ENCODE data around the gene SPACA5. TPM values are rescaled to one million over a fixed set of nuclear protein-coding genes. Genes with fewer than 3 reads are reported as not detected.
A peak's percentile ranks its signal among the peaks of the same experiment; 100 is the strongest.
"Not testable (repeated sequence)": the region's sequence is repeated elsewhere in the genome, so short reads cannot be mapped to it uniquely, and the experiment has no call there.

SPACA5 gene
- total and polyA plus RNA-seq, 8 donors = 0.38 TPM; not detected in 7

DNA sequence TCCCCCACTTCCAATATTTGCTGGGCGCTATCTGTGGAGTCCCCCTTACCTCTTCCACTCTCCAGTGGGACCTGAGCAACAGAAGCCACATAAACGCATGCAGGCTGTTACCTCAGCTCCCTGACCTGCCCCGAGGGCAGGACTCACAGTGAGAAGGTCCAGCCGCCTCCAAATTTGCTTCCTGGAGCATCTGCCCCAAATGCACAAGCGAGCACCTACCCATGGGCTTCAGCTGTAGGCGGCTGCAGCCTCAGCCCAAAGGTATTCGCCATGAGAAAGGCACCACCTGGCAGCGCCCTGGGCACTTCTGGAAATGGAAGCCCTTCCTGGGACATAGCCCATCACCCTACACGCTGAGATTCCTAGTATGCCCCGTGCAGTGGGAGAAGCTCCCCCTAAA lies 23.4 kb downstream of the SPACA5 start:
- Histone ChIP-seq H3K4me1 (peaks cover 0 to 7% (median 3%) of the 10 kb centered on the region in 4 donors), H3K36me3 (no peaks in the 10 kb centered on the region), H3K4me3 (no peak overlapping the region), H3K27me3 (no peaks in the 10 kb centered on the region), H3K9me3 (peaks cover 0 to 3% (median 0%) of the 10 kb centered on the region in 4 donors), H3K27ac (no peak overlapping the region)
- intact Hi-C loops (cut with DNase I; ENCODE audit: low total_unique reads) = no loop called here
- DNase-seq = no peak
- 74 to 91% (median 84%) methylated on average over 7 to 10 of the region's 10 CpGs for WGBS, 5 donors
- TF ChIP-seq POLR2AphosphoS5 (IDR thresholded peaks at IDR 0.05) (no peak), POLR2A (IDR thresholded peaks at IDR 0.05) (no peak), EP300 (IDR thresholded peaks at IDR 0.05) (no peak)
- TF ChIP-seq, protein P1, sequence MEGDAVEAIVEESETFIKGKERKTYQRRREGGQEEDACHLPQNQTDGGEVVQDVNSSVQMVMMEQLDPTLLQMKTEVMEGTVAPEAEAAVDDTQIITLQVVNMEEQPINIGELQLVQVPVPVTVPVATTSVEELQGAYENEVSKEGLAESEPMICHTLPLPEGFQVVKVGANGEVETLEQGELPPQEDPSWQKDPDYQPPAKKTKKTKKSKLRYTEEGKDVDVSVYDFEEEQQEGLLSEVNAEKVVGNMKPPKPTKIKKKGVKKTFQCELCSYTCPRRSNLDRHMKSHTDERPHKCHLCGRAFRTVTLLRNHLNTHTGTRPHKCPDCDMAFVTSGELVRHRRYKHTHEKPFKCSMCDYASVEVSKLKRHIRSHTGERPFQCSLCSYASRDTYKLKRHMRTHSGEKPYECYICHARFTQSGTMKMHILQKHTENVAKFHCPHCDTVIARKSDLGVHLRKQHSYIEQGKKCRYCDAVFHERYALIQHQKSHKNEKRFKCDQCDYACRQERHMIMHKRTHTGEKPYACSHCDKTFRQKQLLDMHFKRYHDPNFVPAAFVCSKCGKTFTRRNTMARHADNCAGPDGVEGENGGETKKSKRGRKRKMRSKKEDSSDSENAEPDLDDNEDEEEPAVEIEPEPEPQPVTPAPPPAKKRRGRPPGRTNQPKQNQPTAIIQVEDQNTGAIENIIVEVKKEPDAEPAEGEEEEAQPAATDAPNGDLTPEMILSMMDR (IDR thresholded peaks at IDR 0.05) = no peak

DNA sequence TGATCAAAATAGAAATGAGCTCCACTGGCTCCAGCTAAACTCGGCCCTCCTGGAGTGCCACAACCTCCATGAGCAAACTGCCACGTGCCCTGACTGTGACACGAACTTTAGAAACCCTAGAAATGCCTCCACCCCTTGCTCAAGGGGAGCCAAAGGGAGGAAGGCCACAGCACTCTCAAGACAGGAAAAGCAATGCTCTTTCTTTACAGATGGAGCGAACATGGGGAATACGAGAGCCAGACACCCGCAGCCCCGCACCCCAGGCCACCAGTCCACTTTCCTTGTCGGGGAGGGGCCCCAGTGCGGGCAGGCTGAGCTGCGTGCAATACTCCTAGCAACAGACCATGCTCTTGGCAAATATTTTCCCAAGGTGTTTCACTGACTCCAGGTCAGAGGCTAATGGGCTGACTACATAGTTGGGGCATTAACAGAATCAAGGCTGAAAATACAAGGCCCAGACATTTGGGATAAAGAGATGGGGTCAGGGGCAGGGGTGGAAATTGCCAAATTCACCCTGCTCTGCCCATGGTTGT lies 23.9 kb downstream of the SPACA5 start:
- H3K9me3 ChIP-seq; intact Hi-C loops (cut with DNase I; ENCODE audit: low total_unique reads); H3K4me1 ChIP-seq; H3K27ac ChIP-seq; H3K27me3 ChIP-seq; H3K36me3 ChIP-seq; H3K4me3 ChIP-seq: not testable (repeated sequence)
- 32 to 57% (median 44%) methylated on average over 7 to 10 of the region's 10 CpGs for WGBS, 5 donors
- DNase-seq = peak in 1 of 2 donors; percentile 40

DNA sequence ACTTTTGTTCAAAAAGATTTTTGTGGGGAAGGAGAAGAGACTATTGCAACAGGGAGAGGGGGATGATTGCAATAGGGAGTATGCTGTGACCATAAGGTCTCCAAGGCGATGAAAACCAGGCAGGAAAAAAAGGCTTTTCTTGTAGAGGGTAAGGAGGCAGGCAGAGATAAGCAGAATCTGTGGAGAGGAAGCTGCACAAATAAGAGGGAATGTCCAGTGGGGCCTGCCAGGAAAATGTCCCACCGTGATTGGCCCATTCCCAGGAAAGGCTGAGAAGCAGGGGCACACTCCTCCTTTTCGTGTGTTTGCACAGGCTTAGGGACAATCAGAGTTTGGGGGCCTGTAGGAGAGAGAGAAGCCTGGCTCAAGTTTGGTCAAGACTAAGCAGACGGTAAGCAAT lies 29.1 kb downstream of the SPACA5 start:
- intact Hi-C loops (cut with DNase I; ENCODE audit: low total_unique reads) = no loop called here
- no peak for DNase-seq
- TF ChIP-seq, protein P1 (IDR thresholded peaks at IDR 0.05) = no peak
- TF ChIP-seq EP300 (IDR thresholded peaks at IDR 0.05) (no peak), POLR2A (IDR thresholded peaks at IDR 0.05) (no peak), POLR2AphosphoS5 (IDR thresholded peaks at IDR 0.05) (no peak)
- H3K4me3 ChIP-seq = no peak overlapping the region
- 46 to 70% (median 55%) methylated on average over 4 of the region's 4 CpGs for WGBS, 5 donors
- H3K36me3 ChIP-seq = no peaks in the 10 kb centered on the region
- H3K27ac ChIP-seq = no peak overlapping the region
- no peaks in the 10 kb centered on the region for H3K9me3 ChIP-seq
- H3K27me3 ChIP-seq = no peaks in the 10 kb centered on the region
- H3K4me1 ChIP-seq = no peaks in the 10 kb centered on the region

DNA sequence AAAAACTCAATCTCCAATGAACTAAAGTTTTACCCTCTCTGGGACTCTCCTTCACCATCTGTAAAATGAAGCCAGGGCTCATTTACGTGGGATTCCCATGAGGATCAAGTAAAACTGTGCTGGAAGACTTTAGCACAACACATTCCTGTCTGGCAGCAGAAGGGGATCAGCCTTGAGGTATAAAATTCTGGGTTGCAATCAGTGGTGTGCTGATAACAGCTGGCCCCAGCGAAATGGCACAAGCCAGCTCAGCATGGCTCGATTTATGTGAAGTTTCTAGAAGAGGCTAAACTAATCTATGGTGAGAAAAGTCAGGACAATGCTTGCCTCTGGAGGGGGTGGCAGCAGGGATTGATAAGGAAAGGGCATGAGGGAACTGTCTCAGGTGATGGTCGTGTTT lies 36.3 kb downstream of the SPACA5 start:
- TF ChIP-seq POLR2AphosphoS5 (IDR thresholded peaks at IDR 0.05) (no peak), POLR2A (IDR thresholded peaks at IDR 0.05) (no peak), EP300 (IDR thresholded peaks at IDR 0.05) (no peak)
- TF ChIP-seq, protein P1 (IDR thresholded peaks at IDR 0.05) = no peak
- Histone ChIP-seq H3K27me3 (no peaks in the 10 kb centered on the region), H3K9me3 (no peaks in the 10 kb centered on the region), H3K4me3 (no peak overlapping the region), H3K27ac (no peak overlapping the region), H3K36me3 (no peaks in the 10 kb centered on the region), H3K4me1 (no peaks in the 10 kb centered on the region)
- intact Hi-C loops (cut with DNase I; ENCODE audit: low total_unique reads) = no loop called here
- no peak for DNase-seq
- 61 to 80% (median 74%) methylated on average over 4 of the region's 4 CpGs for WGBS, 5 donors

DNA sequence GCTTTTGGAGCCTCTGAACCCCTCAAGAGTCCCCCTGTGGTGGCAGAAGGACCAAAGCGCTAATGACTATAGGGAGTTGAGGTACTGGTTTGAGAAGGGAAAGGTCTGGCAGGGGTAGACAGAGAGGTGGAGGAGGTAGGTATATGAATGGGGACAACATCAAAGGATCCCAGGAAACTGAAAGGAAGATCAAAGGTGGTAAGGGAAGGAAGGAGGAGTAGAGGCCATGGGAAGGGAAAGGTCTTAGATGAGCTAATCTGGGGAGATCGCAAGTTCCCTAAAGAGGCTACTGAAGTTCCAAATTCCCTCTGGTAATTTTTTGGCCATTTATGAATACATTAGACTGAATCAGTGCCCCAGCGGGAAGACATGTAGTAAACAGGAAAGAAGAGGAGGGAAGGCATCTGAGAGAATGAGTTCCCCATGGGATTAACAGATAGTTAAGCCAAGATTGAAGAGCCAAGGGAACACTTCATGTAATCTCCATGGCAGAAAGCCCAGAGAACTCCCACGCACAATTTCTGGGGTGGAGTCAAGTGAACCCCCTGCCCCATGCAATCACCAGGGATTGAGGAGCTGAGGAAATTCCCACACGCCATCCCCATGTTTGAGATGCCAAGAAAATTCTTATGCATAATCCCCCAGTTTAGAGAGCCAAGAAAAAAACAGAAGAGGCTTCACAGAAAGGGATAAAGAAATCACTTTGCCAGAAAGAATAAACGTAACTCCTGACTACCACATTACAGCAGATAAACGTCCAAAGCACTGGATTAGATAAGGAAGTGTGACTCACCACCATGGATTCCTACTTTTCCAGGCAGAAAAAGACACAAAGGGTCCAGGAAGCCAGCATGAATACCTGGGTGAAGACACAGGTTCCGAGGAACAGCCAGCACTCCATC lies 38.9 kb downstream of the SPACA5 start:
- no peaks in the 10 kb centered on the region for H3K4me1 ChIP-seq
- H3K27me3 ChIP-seq = no peaks in the 10 kb centered on the region
- no peaks in the 10 kb centered on the region for H3K9me3 ChIP-seq
- H3K4me3 ChIP-seq = no peak overlapping the region
- peak overlapping the region in 4 of 5 donors; percentile 8 to 42 (median 38) for H3K27ac ChIP-seq
- 48 to 61% (median 54%) methylated on average over 8 of the region's 8 CpGs for WGBS, 5 donors
- peak in 1 of 2 donors; percentile 72 for DNase-seq
- TF ChIP-seq EP300 (IDR thresholded peaks at IDR 0.05) (no peak), POLR2AphosphoS5 (IDR thresholded peaks at IDR 0.05) (no peak), POLR2A (IDR thresholded peaks at IDR 0.05) (no peak)
- TF ChIP-seq, protein P1 (IDR thresholded peaks at IDR 0.05) = no peak
- no peaks in the 10 kb centered on the region for H3K36me3 ChIP-seq
- intact Hi-C loops (cut with DNase I; ENCODE audit: low total_unique reads) = no loop called here
